ENCODE results near the gene CDH22.

DNA sequence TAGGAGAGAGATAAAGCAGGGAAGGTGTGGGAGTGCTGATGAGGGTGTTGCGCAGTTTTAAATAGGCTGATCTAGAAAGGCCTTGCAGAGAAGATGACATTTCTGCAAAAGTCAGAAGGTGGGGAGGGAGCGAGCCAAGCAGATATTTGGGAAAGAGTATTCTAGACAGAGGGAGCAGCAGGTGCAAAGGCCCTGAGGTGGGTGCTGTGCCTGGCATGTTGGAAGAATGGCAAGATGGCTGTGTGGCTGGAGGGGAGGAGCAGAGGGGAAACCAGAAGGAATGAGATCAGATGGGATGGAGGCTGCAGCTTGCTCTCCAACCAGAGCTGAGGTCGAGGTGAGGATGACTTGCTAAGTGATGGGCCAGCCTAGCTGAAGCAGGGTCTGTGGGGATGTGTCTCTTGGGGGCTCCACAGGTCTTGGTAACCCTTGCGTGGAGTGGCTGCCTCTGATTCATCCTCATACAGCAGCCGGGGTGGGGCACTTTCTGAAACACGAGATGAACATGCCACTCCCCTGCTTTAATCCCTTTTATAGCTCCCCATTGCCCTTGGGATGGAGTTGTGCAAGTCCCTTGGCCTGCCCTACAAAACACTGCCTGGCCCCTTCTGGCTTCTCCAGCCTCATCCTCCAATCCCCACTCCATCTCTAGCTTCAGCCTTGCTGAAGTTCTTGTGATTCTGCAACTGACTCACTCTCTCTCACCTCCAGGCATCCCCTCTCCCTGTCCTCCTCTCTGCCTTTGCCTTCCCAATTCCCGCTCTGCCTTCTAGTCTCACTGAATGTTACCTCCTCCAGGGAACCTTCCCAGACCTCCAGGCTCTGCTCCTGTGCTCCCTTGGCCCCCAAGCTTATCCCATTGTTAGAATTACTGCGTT lies 94.1 kb downstream of the CDH22 start:
- TF ChIP-seq POLR2AphosphoS5 (IDR thresholded peaks at IDR 0.05; ENCODE audit: low read depth, low read length) = no peak
- TF ChIP-seq, protein P1, sequence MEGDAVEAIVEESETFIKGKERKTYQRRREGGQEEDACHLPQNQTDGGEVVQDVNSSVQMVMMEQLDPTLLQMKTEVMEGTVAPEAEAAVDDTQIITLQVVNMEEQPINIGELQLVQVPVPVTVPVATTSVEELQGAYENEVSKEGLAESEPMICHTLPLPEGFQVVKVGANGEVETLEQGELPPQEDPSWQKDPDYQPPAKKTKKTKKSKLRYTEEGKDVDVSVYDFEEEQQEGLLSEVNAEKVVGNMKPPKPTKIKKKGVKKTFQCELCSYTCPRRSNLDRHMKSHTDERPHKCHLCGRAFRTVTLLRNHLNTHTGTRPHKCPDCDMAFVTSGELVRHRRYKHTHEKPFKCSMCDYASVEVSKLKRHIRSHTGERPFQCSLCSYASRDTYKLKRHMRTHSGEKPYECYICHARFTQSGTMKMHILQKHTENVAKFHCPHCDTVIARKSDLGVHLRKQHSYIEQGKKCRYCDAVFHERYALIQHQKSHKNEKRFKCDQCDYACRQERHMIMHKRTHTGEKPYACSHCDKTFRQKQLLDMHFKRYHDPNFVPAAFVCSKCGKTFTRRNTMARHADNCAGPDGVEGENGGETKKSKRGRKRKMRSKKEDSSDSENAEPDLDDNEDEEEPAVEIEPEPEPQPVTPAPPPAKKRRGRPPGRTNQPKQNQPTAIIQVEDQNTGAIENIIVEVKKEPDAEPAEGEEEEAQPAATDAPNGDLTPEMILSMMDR (IDR thresholded peaks at IDR 0.05) = no peak
- TF ChIP-seq, protein P2, sequence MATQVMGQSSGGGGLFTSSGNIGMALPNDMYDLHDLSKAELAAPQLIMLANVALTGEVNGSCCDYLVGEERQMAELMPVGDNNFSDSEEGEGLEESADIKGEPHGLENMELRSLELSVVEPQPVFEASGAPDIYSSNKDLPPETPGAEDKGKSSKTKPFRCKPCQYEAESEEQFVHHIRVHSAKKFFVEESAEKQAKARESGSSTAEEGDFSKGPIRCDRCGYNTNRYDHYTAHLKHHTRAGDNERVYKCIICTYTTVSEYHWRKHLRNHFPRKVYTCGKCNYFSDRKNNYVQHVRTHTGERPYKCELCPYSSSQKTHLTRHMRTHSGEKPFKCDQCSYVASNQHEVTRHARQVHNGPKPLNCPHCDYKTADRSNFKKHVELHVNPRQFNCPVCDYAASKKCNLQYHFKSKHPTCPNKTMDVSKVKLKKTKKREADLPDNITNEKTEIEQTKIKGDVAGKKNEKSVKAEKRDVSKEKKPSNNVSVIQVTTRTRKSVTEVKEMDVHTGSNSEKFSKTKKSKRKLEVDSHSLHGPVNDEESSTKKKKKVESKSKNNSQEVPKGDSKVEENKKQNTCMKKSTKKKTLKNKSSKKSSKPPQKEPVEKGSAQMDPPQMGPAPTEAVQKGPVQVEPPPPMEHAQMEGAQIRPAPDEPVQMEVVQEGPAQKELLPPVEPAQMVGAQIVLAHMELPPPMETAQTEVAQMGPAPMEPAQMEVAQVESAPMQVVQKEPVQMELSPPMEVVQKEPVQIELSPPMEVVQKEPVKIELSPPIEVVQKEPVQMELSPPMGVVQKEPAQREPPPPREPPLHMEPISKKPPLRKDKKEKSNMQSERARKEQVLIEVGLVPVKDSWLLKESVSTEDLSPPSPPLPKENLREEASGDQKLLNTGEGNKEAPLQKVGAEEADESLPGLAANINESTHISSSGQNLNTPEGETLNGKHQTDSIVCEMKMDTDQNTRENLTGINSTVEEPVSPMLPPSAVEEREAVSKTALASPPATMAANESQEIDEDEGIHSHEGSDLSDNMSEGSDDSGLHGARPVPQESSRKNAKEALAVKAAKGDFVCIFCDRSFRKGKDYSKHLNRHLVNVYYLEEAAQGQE (IDR thresholded peaks at IDR 0.05; ENCODE audit: insufficient read depth in 1 of 2, low read depth in 2 of 2, low read length in 1 of 2) = no peak
